ENCODE measurements around the gene CARD14. TPM values are rescaled to one million over a fixed set of nuclear protein-coding genes. Genes with fewer than 3 reads are reported as not detected.

The CARD14 gene
- total and polyA plus RNA-seq, 9 donors, result 0.10 to 2.3 (median 0.18) TPM; not detected in 3

GRCh38 chr17:80201446-80201845 is 31.6 kb downstream of the CARD14 start:
- DNase-seq, result no peak
- H3K4me3 ChIP-seq, result no peak overlapping the region
- no peak overlapping the region for H3K27ac ChIP-seq
- H3K9me3 ChIP-seq, result no peaks in the 10 kb centered on the region
- intact Hi-C loops (cut with DNase I), result no loop called here
- no peak for TF ChIP-seq CTCF (IDR thresholded peaks at IDR 0.05)
- TF ChIP-seq POLR2A (IDR thresholded peaks at IDR 0.05), result no peak
- no peak for TF ChIP-seq EP300 (IDR thresholded peaks at IDR 0.05)
- 71 to 80% (median 73%) methylated on average over 14 to 15 of the region's 15 CpGs for WGBS, 3 donors
- H3K36me3 ChIP-seq, result no peaks in the 10 kb centered on the region
- H3K4me1 ChIP-seq (ENCODE audit: insufficient read depth), result no peaks in the 10 kb centered on the region
- H3K27me3 ChIP-seq, result no peaks in the 10 kb centered on the region

GRCh38 chr17:80202197-80202596 is 32.4 kb downstream of the CARD14 start:
- Histone ChIP-seq H3K4me1 (ENCODE audit: insufficient read depth) (no peaks in the 10 kb centered on the region), H3K27me3 (no peaks in the 10 kb centered on the region), H3K27ac (no peak overlapping the region), H3K36me3 (no peaks in the 10 kb centered on the region), H3K4me3 (no peak overlapping the region), H3K9me3 (no peaks in the 10 kb centered on the region)
- TF ChIP-seq POLR2A (IDR thresholded peaks at IDR 0.05) (no peak), EP300 (IDR thresholded peaks at IDR 0.05) (no peak), CTCF (IDR thresholded peaks at IDR 0.05) (no peak)
- intact Hi-C loops (cut with DNase I), result no loop called here
- WGBS, 3 donors, result 83 to 87% (median 85%) methylated on average over 17 of the region's 17 CpGs
- DNase-seq, result no peak

- Histone ChIP-seq H3K36me3 (no peaks in the 10 kb centered on the region), H3K4me1 (ENCODE audit: insufficient read depth) (no peaks in the 10 kb centered on the region), H3K9me3 (no peaks in the 10 kb centered on the region), H3K4me3 (no peak overlapping the region), H3K27me3 (no peaks in the 10 kb centered on the region), H3K27ac (no peak overlapping the region)
- TF ChIP-seq EP300 (IDR thresholded peaks at IDR 0.05) (no peak), POLR2A (IDR thresholded peaks at IDR 0.05) (no peak), CTCF (IDR thresholded peaks at IDR 0.05) (no peak)
- WGBS, 3 donors, result 75 to 79% (median 78%) methylated on average over 9 to 11 of the region's 11 CpGs
- intact Hi-C loops (cut with DNase I), result no loop called here
- DNase-seq, result no peak
These were observed 33.7 kb downstream of the CARD14 start for GRCh38 chr17:80203471-80203963.

- intact Hi-C loops (cut with DNase I), result no loop called here
- no peak overlapping the region for H3K27ac ChIP-seq
- WGBS, 3 donors, result 70 to 80% (median 71%) methylated on average over 19 of the region's 19 CpGs
- H3K4me1 ChIP-seq (ENCODE audit: insufficient read depth), result no peaks in the 10 kb centered on the region
- no peaks in the 10 kb centered on the region for H3K9me3 ChIP-seq
- H3K36me3 ChIP-seq, result no peaks in the 10 kb centered on the region
- no peak for TF ChIP-seq POLR2A (IDR thresholded peaks at IDR 0.05)
- TF ChIP-seq EP300 (IDR thresholded peaks at IDR 0.05), result no peak
- no peak for TF ChIP-seq CTCF (IDR thresholded peaks at IDR 0.05)
- no peak overlapping the region for H3K4me3 ChIP-seq
- H3K27me3 ChIP-seq, result no peaks in the 10 kb centered on the region
- no peak for DNase-seq
These were observed 35.0 kb downstream of the CARD14 start for GRCh38 chr17:80204626-80205468.
